Measurements from ENCODE around the gene MICU1. TPM values are rescaled to one million over a fixed set of nuclear protein-coding genes. Genes with fewer than 3 reads are reported as not detected.

MICU1 gene
- total RNA-seq, 3 donors from 2014 or later (not counting 1 experiment from before 2014, with no cell fraction given) = 27.9 to 30.9 (median 29.4) TPM

DNA sequence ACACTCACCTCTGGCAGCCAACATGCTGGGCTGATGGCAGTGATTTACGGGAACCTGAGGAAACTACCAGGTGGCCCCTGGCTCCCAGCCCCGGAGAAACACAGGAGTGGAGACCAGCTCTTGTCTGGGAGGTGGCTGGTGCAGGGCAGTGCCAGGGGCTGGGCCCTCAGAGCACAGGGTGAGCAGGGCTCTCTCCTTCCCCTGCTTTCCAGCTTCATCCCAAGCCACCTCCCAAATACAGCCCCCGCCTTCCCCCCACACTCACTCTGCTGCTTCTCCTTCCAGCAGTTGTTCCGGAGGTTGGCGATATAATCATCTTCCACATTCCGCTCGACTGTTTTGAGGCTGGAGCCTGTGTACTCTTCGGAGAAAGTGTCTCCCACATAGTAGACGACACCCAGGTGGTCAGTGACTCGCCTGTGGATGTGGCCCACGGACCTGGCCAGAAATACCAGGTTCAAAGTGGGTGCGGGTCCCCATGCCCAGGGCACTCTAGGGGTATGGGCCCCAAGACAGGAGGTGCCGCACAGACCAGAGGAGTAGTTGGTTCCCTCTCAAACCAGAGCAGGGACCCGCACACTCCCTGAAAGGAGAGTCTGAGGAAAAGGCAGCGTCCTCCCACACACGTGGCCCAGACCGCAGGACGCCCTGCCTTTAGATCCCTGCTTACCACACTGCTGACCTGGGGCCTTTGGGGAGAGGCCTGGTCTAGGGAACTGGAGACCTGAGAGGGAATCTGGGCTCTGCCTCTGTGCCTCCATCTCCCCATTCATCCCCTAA lies 289.4 kb downstream of the MICU1 start:
- H3K27ac ChIP-seq (ENCODE audit: low read length) = peak overlapping the region; percentile 95
- Mint-ChIP-seq H3K4me3 (peak overlapping the region; percentile 67), H3K4me1 (peaks cover 51 to 55% of the 10 kb centered on the region in 2 donors), H3K27ac (peak overlapping the region; percentile 96 to 97), H3K9me3 (no peaks in the 10 kb centered on the region), H3K27me3 (ENCODE audit: low read depth in 2 of 2) (no peaks in the 10 kb centered on the region), H3K36me3 (no peaks in the 10 kb centered on the region)
- ATAC-seq (no peak), DNase-seq (no peak)
- H3K9me3 ChIP-seq (ENCODE audit: control insufficient read depth, insufficient read depth, low read length) = no peaks in the 10 kb centered on the region
- H3K4me3 ChIP-seq (ENCODE audit: low read length) = no peak overlapping the region
- TF ChIP-seq CTCF (IDR thresholded peaks at IDR 0.05) = no peak
- 84% methylated on average over 18 of the region's 18 CpGs for WGBS (ENCODE audit: insufficient coverage)
- H3K36me3 ChIP-seq (ENCODE audit: control insufficient read depth, insufficient read depth, low read length) = peaks cover 20% of the 10 kb centered on the region
- H3K27me3 ChIP-seq (ENCODE audit: control insufficient read depth, insufficient read depth, low read length) = no peaks in the 10 kb centered on the region
- H3K4me1 ChIP-seq (ENCODE audit: control insufficient read depth, insufficient read depth, low read length) = peaks cover 72% of the 10 kb centered on the region
- intact Hi-C loops (cut with micrococcal nuclease) = loop anchor here (1.0 kb wide), 1 partner anchor 204 kb away; no protein-coding TSS in a partner anchor

DNA sequence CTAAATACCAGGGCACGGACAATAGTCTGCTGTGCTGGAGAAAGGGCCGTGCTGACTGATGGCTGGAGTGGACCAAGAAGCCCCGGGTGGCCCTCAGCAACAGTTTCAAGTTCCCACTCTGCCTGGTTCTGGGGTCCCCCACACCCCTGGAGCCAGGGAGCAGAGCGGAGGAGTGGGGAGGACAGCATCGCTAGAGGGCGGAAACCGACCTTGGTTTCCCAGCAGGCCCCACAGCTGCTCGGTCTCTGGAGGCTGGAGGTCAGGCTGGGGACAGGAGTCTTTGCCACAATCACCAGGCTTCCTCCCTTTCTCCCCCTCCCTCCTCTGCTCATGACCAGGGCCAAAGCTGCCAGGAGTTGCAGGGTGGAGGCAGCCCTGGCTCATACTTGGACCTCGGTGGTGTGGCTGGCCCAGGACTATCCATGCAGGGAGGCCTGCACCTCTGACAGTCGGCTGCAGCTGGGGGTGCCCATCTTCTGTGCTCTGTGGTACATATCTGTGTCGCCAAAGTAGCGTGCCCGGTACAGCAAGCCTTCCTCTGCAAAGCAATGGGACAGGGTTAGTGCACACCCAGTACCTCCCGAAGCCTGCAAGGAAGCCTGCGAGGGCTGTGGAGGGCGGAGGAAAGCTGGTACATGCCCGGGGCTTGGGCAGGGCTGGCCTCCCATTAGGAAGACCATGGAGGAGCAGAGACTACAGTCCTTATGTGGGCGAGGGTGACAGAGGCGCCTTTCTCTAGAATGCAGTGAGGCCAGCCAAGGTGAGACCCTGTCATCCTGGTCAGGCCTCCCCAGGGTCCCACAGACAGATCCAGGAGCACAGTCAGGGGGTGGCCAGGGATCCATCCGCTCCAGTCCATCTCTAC lies 290.3 kb downstream of the MICU1 start:
- no peaks in the 10 kb centered on the region for H3K27me3 ChIP-seq (ENCODE audit: control insufficient read depth, insufficient read depth, low read length)
- peaks cover 75% of the 10 kb centered on the region for H3K4me1 ChIP-seq (ENCODE audit: control insufficient read depth, insufficient read depth, low read length)
- Mint-ChIP-seq H3K4me3 (peak overlapping the region; percentile 88), H3K27me3 (ENCODE audit: low read depth in 2 of 2) (no peaks in the 10 kb centered on the region), H3K4me1 (peaks cover 59 to 63% of the 10 kb centered on the region in 2 donors), H3K9me3 (no peaks in the 10 kb centered on the region), H3K27ac (peak overlapping the region; percentile 96 to 97), H3K36me3 (no peaks in the 10 kb centered on the region)
- H3K36me3 ChIP-seq (ENCODE audit: control insufficient read depth, insufficient read depth, low read length) = peaks cover 15% of the 10 kb centered on the region
- intact Hi-C loops (cut with micrococcal nuclease) = loop anchor here (1.0 to 2.0 kb wide), 6 partner anchors 35 to 251 kb away; partner anchors contain the start of genes ANAPC16, ASCC1 and DDIT4
- peak overlapping the region; percentile 27 for H3K4me3 ChIP-seq (ENCODE audit: low read length)
- DNase-seq = peak; percentile 56 to 75
- peak overlapping the region; percentile 95 for H3K27ac ChIP-seq (ENCODE audit: low read length)
- ATAC-seq = peak; percentile 13 to 40 (median 18)
- no peak for TF ChIP-seq CTCF (IDR thresholded peaks at IDR 0.05)
- no peaks in the 10 kb centered on the region for H3K9me3 ChIP-seq (ENCODE audit: control insufficient read depth, insufficient read depth, low read length)
- 21% methylated on average over 20 of the region's 20 CpGs for whole genome bisulfite sequencing (ENCODE audit: insufficient coverage)

DNA sequence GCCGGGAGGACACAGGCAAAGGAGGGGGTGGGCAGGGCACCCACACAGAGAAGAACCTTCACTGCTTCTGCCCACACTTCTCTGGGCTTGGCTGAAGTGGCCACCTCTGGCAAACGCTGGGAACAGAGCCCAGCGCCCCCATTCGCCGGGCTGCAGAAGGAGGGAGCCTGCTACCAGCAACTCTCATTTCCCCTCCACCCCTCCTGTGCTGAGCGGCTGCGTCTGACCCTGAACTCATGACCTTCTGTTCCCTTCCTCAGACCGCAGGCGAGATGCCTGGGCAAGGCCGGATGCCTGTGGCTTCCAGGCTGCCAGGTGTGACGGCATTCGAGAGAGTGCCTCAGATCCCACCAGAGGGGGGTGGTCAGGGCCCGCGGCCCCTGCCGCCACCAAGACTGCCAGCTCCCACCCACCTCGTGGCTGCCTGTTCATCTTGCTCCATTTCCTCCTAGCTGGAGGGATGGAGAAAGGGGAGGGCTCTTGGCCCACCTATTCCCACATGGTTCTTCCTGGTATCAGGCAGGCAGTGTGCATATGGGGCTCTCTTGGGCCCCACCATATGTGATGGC lies 291.0 kb downstream of the MICU1 start:
- ATAC-seq = peak; percentile 38 to 78 (median 65)

More for the DNA sequence above, 291.0 kb downstream of the MICU1 start:
- H3K36me3 Mint-ChIP-seq = no peaks in the 10 kb centered on the region
- H3K9me3 ChIP-seq (ENCODE audit: control insufficient read depth, insufficient read depth, low read length) = no peaks in the 10 kb centered on the region
- peak; percentile 85 to 93 for DNase-seq
- 1% methylated on average over 16 of the region's 16 CpGs for WGBS (ENCODE audit: insufficient coverage)
- peak overlapping the region; percentile 95 for H3K27ac ChIP-seq (ENCODE audit: low read length)
- H3K4me1 Mint-ChIP-seq = peaks cover 64 to 70% of the 10 kb centered on the region in 2 donors
- intact Hi-C loops (cut with micrococcal nuclease) = loop anchor here (1.0 to 2.0 kb wide), 6 partner anchors 36 to 250 kb away; partner anchors contain the start of genes ANAPC16, ASCC1 and DDIT4
- no peak for TF ChIP-seq CTCF (IDR thresholded peaks at IDR 0.05)
- peak overlapping the region; percentile 27 for H3K4me3 ChIP-seq (ENCODE audit: low read length)
- H3K27ac Mint-ChIP-seq = peak overlapping the region; percentile 96 to 97
- H3K27me3 Mint-ChIP-seq (ENCODE audit: low read depth in 2 of 2) = no peaks in the 10 kb centered on the region
- H3K4me3 Mint-ChIP-seq = peak overlapping the region; percentile 88
- peaks cover 14% of the 10 kb centered on the region for H3K36me3 ChIP-seq (ENCODE audit: control insufficient read depth, insufficient read depth, low read length)
- H3K27me3 ChIP-seq (ENCODE audit: control insufficient read depth, insufficient read depth, low read length) = no peaks in the 10 kb centered on the region
- H3K4me1 ChIP-seq (ENCODE audit: control insufficient read depth, insufficient read depth, low read length) = peaks cover 76% of the 10 kb centered on the region
- H3K9me3 Mint-ChIP-seq = no peaks in the 10 kb centered on the region

Measured in natural killer cell (primary cell).